ENCODE measurements around the gene FAM13C.

Gene FAM13C

GRCh38 chr10:59266321-59266720 lies 96.0 kb downstream of the FAM13C start:
- no peak for ATAC-seq
- no peak for TF ChIP-seq ARNTL (CRISPR knock-in tag; IDR thresholded peaks at IDR 0.05; ENCODE audit: borderline replicate concordance, low read depth)
- TF ChIP-seq RARB (CRISPR knock-in tag; IDR thresholded peaks at IDR 0.05), result no peak
- no peak for TF ChIP-seq ZNF8 (CRISPR knock-in tag; IDR thresholded peaks at IDR 0.05)
- TF ChIP-seq PATZ1 (CRISPR knock-in tag; IDR thresholded peaks at IDR 0.05; ENCODE audit: borderline replicate concordance), result no peak
- TF ChIP-seq PPARA (CRISPR knock-in tag; IDR thresholded peaks at IDR 0.05; ENCODE audit: borderline replicate concordance), result no peak
- no peak for TF ChIP-seq CSDC2 (CRISPR knock-in tag; IDR thresholded peaks at IDR 0.05)
- no peak for TF ChIP-seq TCF4 (CRISPR knock-in tag; IDR thresholded peaks at IDR 0.05; ENCODE audit: borderline replicate concordance)
- TF ChIP-seq ZC3H10 (CRISPR knock-in tag; IDR thresholded peaks at IDR 0.05), result no peak
- no peak for TF ChIP-seq ZNF70 (CRISPR knock-in tag; IDR thresholded peaks at IDR 0.05)
- TF ChIP-seq SNAI2 (CRISPR knock-in tag; IDR thresholded peaks at IDR 0.05), result no peak
- no peak for TF ChIP-seq ZNF565 (CRISPR knock-in tag; conservative IDR thresholded peaks at IDR 0.05; ENCODE audit: low read depth)
- no peak for TF ChIP-seq ZFP3 (CRISPR knock-in tag; IDR thresholded peaks at IDR 0.05)
- TF ChIP-seq BACH2 (CRISPR knock-in tag; IDR thresholded peaks at IDR 0.05; ENCODE audit: borderline replicate concordance), result no peak
- no peak for TF ChIP-seq TSHZ2 (CRISPR knock-in tag; IDR thresholded peaks at IDR 0.05)
- TF ChIP-seq CREB5 (CRISPR knock-in tag; IDR thresholded peaks at IDR 0.05; ENCODE audit: low read depth), result no peak
- TF ChIP-seq OSR1 (CRISPR knock-in tag; IDR thresholded peaks at IDR 0.05), result no peak
- no peak for TF ChIP-seq ISL1 (CRISPR knock-in tag; IDR thresholded peaks at IDR 0.05)
- TF ChIP-seq TOX (CRISPR knock-in tag; IDR thresholded peaks at IDR 0.05; ENCODE audit: borderline replicate concordance), result no peak
- TF ChIP-seq ZFP30 (CRISPR knock-in tag; IDR thresholded peaks at IDR 0.05), result no peak

GRCh38 chr10:59265141-59265540 lies 97.2 kb downstream of the FAM13C start:
- ATAC-seq, result no peak
- TF ChIP-seq TCF4 (CRISPR knock-in tag; IDR thresholded peaks at IDR 0.05; ENCODE audit: borderline replicate concordance), result no peak
- no peak for TF ChIP-seq ESRRG (CRISPR knock-in tag; IDR thresholded peaks at IDR 0.05)
- no peak for TF ChIP-seq ZNF8 (CRISPR knock-in tag; IDR thresholded peaks at IDR 0.05)
- no peak for TF ChIP-seq ZNF565 (CRISPR knock-in tag; conservative IDR thresholded peaks at IDR 0.05; ENCODE audit: low read depth)
- TF ChIP-seq POU6F1 (CRISPR knock-in tag; IDR thresholded peaks at IDR 0.05; ENCODE audit: borderline replicate concordance, low read depth), result no peak
- TF ChIP-seq ZC3H10 (CRISPR knock-in tag; IDR thresholded peaks at IDR 0.05), result no peak
- TF ChIP-seq CSRNP3 (CRISPR knock-in tag; IDR thresholded peaks at IDR 0.05), result no peak
- TF ChIP-seq GLIS3 (CRISPR knock-in tag; IDR thresholded peaks at IDR 0.05), result no peak
- TF ChIP-seq ARNTL (CRISPR knock-in tag; IDR thresholded peaks at IDR 0.05; ENCODE audit: borderline replicate concordance, low read depth), result no peak
- no peak for TF ChIP-seq PPARA (CRISPR knock-in tag; IDR thresholded peaks at IDR 0.05; ENCODE audit: borderline replicate concordance)
